HepG2 (cell line): Measurements from ENCODE around the gene RPL4. TPM values are rescaled to one million over a fixed set of nuclear protein-coding genes. Genes with fewer than 3 reads are reported as not detected.
A peak's percentile ranks its signal among the peaks of the same experiment; 100 is the strongest.

Experiments
- ARNT ChIP-seq: fragments of 450-650 bp; IDR thresholded peaks from 2 replicates; pipeline ENCODE4 v1.6.1; 2017
- ATM ChIP-seq: fragments of 450-650 bp; IDR thresholded peaks from 2 replicates; pipeline ENCODE4 v1.7.1; 2017; ENCODE audit warnings: mild to moderate bottlenecking, borderline replicate concordance
- CBX5 ChIP-seq: sonication (generic); formaldehyde crosslinking; IDR thresholded peaks from 2 replicates; pipeline ENCODE4 v1.4.0; 2020; ENCODE audit warnings: missing genetic modification reagents, borderline replicate concordance
- CERS6 ChIP-seq: sonication (generic); formaldehyde crosslinking; IDR thresholded peaks from 2 replicates; pipeline ENCODE4 v1.5.0; 2020; ENCODE audit warnings: missing genetic modification reagents
- CREBL2 ChIP-seq: sonication (generic); formaldehyde crosslinking; IDR thresholded peaks from 2 replicates; pipeline ENCODE4 v1.8.1; 2023; ENCODE audit warnings: missing genetic modification reagents, mild to moderate bottlenecking, borderline replicate concordance
- GTF2F1 ChIP-seq: fragments of 150-350 bp; IDR thresholded peaks from 2 replicates; pipeline ENCODE4 v1.6.1; 2014; ENCODE audit warnings: low read length
- KDM1A ChIP-seq: IDR thresholded peaks from 2 replicates; pipeline ENCODE4 v1.6.1; 2016; ENCODE audit warnings: missing compliant biosample characterization
- KLF16 ChIP-seq, 2 experiments: sonication (generic) in 1 of 2; formaldehyde crosslinking in 1 of 2; IDR thresholded peaks; 2 replicates each; pipeline versions ENCODE4 v1.6.1 to v1.8.0; 2016 to 2023; ENCODE audit warnings: missing genetic modification reagents in 2 of 2, missing compliant biosample characterization in 1 of 2
- PHF20 ChIP-seq: sonication (generic); formaldehyde crosslinking; IDR thresholded peaks from 2 replicates; pipeline ENCODE4 v1.5.0; 2020; ENCODE audit warnings: mild to moderate bottlenecking, missing genetic modification reagents
- TERF1 ChIP-seq: sonication (generic); formaldehyde crosslinking; IDR thresholded peaks from 2 replicates; pipeline ENCODE4 v1.8.0; 2022; ENCODE audit warnings: mild to moderate bottlenecking, missing genetic modification reagents, moderate library complexity
- TSC22D2 ChIP-seq: sonication (generic); formaldehyde crosslinking; IDR thresholded peaks from 2 replicates; pipeline ENCODE4 v1.5.1; 2020; ENCODE audit warnings: missing genetic modification reagents, mild to moderate bottlenecking, borderline replicate concordance
- UBTF ChIP-seq: sonication (generic); formaldehyde crosslinking; IDR thresholded peaks from 2 replicates; pipeline ENCODE4 v1.4.0; 2020; ENCODE audit warnings: mild to moderate bottlenecking, missing genetic modification reagents
- ZGPAT ChIP-seq: IDR thresholded peaks from 2 replicates; pipeline ENCODE4 v1.6.1; 2016; ENCODE audit warnings: mild to moderate bottlenecking
- ZNF180 ChIP-seq: sonication (generic); formaldehyde crosslinking; IDR thresholded peaks from 2 replicates; pipeline ENCODE4 v1.4.0; 2020; ENCODE audit warnings: low read depth, missing genetic modification reagents, borderline replicate concordance
- ZNF253 ChIP-seq: sonication (generic); formaldehyde crosslinking; IDR thresholded peaks from 2 replicates; pipeline ENCODE4 v1.8.0; 2022; ENCODE audit warnings: mild to moderate bottlenecking, missing genetic modification reagents, borderline replicate concordance
- ZNF510 ChIP-seq: sonication (generic); formaldehyde crosslinking; IDR thresholded peaks from 2 replicates; pipeline ENCODE4 v1.4.0; 2020; ENCODE audit warnings: low read depth, mild to moderate bottlenecking, missing genetic modification reagents
- ZNF629 ChIP-seq: sonication (generic); formaldehyde crosslinking; conservative IDR thresholded peaks from 2 replicates; pipeline ENCODE4 v1.5.0; 2020; ENCODE audit warnings: missing genetic modification reagents
- ZNF652 ChIP-seq: IDR thresholded peaks from 2 replicates; pipeline ENCODE4 v1.6.1; 2016; ENCODE audit warnings: low read depth, borderline replicate concordance
- ZNF678 ChIP-seq: sonication (generic); formaldehyde crosslinking; IDR thresholded peaks from 2 replicates; pipeline ENCODE4 v1.4.0; 2020; ENCODE audit warnings: mild to moderate bottlenecking, missing genetic modification reagents
- ZNF710 ChIP-seq: sonication (generic); formaldehyde crosslinking; IDR thresholded peaks from 2 replicates; pipeline ENCODE4 v1.5.0; 2020; ENCODE audit warnings: mild to moderate bottlenecking, missing genetic modification reagents, borderline replicate concordance
- ZSCAN25 ChIP-seq: sonication (generic); formaldehyde crosslinking; IDR thresholded peaks from 2 replicates; pipeline ENCODE4 v1.8.0; 2022; ENCODE audit warnings: mild to moderate bottlenecking, missing genetic modification reagents
- ZSCAN31 ChIP-seq: sonication (generic); formaldehyde crosslinking; IDR thresholded peaks from 2 replicates; pipeline ENCODE4 v1.5.0; 2020; ENCODE audit warnings: low read depth, mild to moderate bottlenecking, missing genetic modification reagents
- polyA plus RNA-seq, 8 experiments: library from polyadenylated mRNA; depleted of rRNA in 3 of 8; stranded (reverse) in 7 of 8; unstranded in 1 of 8; fragments of >200 nt; fragmentation: Illumina TruSeq in 4 of 8; extraction: Trizol in 4 of 8; gene quantifications; 2 replicates each; pipeline versions ENCODE4 v1.2.1 to v1.2.3, GENCODE V29; 2011 to 2016; ENCODE audit warnings: low read depth in 4 of 8, missing spikeins in 1 of 8, mixed read lengths in 1 of 8; ENCODE audit not compliant: insufficient read depth in 1 of 8
- total RNA-seq, 5 experiments: library from RNA; depleted of rRNA; stranded (reverse); fragments of >200 nt; fragmentation: Illumina TruSeq; extraction: Trizol; gene quantifications; 2 replicates each; pipeline ENCODE4 v1.2.3, GENCODE V29; 2016; ENCODE audit warnings: low read depth in 1 of 5

RPL4 gene
- total and polyA plus RNA-seq, 2 of the 13 experiments (the other 11 are each of a cell fraction or from before 2014, with no cell fraction given), result 3,630 to 3,960 TPM

DNA sequence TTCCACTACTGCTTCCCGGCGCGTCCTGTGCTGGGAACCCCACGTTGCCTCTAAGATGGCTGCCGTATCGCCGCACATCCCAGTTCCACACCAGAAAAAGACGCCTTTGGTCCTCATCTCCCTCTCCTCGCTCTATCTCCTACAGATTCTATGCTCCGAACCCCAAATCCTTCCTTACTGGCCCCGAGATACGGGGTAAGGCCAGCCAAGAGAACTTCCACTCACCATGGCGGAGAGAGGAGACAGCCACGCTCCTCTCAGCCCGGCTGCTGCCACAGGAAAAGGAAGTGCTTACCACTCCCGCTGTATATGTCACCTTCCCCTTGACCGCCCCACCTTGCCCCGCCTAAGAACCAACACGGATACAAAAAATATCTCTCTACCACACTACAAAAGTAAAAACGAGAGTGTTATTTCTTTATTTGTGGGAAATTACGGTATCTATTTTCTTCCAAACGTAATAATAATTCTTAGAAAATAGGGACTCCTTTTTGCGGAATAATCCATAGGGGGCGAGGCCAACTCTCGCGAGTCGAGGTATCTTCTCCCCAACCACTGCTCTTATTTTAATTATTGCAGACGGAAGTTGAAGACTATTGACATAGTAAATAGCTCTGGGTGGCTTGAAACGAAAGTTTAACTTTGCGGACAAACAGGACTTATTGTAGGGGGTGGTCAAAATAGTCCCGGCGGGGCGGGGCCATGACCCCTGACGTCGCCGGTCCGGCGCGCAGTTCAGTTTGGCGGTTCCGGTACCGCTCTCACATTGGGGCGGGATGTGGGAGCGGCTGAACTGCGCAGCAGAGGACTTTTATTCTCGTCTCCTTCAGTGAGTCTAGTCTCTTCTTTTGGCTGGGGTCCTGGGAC, at the start of gene RPL4, which contains the start of gene ZWILCH (continued):
- no peak for TF ChIP-seq TERF1 (CRISPR knock-in tag)
- peak; percentile 77 for TF ChIP-seq PHF20
- TF ChIP-seq KLF16 (CRISPR knock-in tag; IDR thresholded peaks at IDR 0.05), result peak in 1 of 2 experiments; percentile 36; a peak in 1 of 4 replicates
- TF ChIP-seq ZNF253 (CRISPR knock-in tag), result no peak
- TF ChIP-seq ZSCAN25 (CRISPR knock-in tag), result no peak
- no peak for TF ChIP-seq ZNF510
- no peak for TF ChIP-seq CREBL2
- peak; percentile 32; the same call in 1 of the 2 replicates for TF ChIP-seq TSC22D2 (CRISPR knock-in tag)
- no peak for TF ChIP-seq ZNF710 (CRISPR knock-in tag)
- no peak for TF ChIP-seq ATM
- no peak for TF ChIP-seq ARNT
- TF ChIP-seq ZNF678 (CRISPR knock-in tag), result no peak
- no peak for TF ChIP-seq ZNF180 (CRISPR knock-in tag)
- peak; percentile 61 for TF ChIP-seq ZGPAT
- no peak for TF ChIP-seq ZSCAN31 (CRISPR knock-in tag)
- TF ChIP-seq CERS6 (CRISPR knock-in tag), result no peak
- TF ChIP-seq ZNF629 (CRISPR knock-in tag), result no peak
- TF ChIP-seq GTF2F1, result peak; percentile 65; the same call in 1 of the 2 replicates
- TF ChIP-seq ZNF652, result no peak
- no peak for TF ChIP-seq CBX5
- TF ChIP-seq UBTF (CRISPR knock-in tag), result no peak
- no peak for TF ChIP-seq KDM1A (CRISPR knock-in tag)
